Left renal pelvis (tissue), 4 donors: ENCODE data around the gene PDE4C. TPM values are rescaled to one million over a fixed set of nuclear protein-coding genes. Genes with fewer than 3 reads are reported as not detected.
"Not testable (repeated sequence)": the region's sequence is repeated elsewhere in the genome, so short reads cannot be mapped to it uniquely, and the experiment has no call there.

Experiments used
- DNase-seq, 4 donors: peaks; one replicate each; pipeline ENCODE4 v3.0.0-alpha.2; 2013; ENCODE audit warnings: low read depth in 4 of 4, low spot score in 3 of 4
- polyA plus RNA-seq, 4 donors: library from polyadenylated mRNA; unstranded; fragments of 120-200 nt; gene quantifications; one replicate each; pipeline ENCODE4 v1.2.1, GENCODE V29; 2013; ENCODE audit not compliant: insufficient read length in 4 of 4

PDE4C gene
- polyA plus RNA-seq, 4 donors: 0.25 to 1.4 (median 0.68) TPM

DNA sequence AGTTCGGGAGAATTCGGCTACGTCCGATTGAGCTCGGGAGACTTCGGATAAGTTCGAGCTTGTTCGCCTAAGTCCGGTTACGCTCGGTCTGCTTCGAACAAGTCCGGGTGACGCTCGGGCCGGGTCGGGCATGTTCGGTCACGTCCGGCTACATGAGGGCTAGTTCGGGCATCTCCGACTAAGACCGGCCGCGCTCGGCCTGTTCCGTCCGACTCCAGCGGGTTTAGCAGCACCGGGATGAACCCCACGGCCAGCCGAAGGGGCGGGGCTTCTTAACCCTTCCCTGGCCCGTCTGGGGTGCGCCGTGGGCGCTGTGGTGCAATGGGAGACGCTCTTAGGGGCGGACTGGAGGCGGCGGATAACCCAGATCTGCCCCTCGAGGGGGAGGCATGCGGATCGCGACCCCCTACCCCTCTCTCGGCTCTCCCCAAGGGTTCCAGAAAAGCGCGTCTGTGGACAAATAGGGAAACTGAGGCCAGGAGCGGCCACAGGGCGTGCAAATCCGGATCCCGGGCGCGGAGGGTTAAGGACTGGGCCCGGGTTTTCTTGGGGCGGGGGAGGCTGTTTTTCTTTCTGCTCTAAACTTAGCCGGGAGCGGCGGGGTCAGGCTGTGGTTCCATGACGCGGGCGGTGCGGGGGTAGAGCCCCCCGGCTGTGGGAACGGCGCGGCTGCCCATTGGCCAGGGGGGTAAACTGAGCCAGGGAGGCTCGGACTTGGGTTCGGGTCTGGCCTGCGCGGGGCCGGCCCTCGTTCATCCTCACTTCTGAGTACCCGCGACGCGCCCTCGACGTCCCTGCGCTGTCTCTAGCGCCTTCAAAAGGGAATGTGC lies 1.5 kb downstream of the PDE4C start:
- peak; percentile 89 to 93 (median 92) for DNase-seq

DNA sequence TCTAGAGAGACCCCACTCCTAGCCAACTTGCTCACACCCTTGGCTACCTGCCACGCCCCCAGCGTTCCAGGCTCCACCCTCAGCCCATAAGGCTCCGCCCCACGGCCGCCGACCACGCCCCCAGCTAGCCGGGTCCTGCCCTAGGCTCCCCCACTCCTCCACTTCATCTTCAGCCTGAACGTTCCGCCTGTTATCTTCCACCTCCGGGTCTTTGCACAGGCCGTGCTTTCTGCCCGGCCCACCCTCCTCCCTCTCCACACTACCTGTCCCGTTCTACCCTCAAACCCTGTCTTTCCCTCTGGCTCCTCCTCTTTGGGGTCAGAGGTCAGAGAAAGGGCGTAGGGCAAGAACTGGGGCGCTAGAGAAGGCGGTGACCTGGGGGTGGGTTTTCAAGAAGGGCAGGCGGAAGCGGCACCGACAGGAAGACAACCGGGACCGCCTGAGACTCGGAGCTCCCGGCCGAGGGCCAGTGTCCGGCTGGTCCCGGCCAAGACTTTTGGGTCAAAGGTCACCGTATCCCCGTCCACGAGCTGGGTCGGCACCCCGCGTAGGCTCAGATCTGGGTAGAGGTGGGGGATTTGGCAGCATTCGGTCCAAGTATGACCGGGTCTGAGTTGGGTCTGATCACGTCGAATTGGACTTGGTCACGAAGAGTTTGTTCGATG lies 2.2 kb downstream of the PDE4C start:
- no peak for DNase-seq

DNA sequence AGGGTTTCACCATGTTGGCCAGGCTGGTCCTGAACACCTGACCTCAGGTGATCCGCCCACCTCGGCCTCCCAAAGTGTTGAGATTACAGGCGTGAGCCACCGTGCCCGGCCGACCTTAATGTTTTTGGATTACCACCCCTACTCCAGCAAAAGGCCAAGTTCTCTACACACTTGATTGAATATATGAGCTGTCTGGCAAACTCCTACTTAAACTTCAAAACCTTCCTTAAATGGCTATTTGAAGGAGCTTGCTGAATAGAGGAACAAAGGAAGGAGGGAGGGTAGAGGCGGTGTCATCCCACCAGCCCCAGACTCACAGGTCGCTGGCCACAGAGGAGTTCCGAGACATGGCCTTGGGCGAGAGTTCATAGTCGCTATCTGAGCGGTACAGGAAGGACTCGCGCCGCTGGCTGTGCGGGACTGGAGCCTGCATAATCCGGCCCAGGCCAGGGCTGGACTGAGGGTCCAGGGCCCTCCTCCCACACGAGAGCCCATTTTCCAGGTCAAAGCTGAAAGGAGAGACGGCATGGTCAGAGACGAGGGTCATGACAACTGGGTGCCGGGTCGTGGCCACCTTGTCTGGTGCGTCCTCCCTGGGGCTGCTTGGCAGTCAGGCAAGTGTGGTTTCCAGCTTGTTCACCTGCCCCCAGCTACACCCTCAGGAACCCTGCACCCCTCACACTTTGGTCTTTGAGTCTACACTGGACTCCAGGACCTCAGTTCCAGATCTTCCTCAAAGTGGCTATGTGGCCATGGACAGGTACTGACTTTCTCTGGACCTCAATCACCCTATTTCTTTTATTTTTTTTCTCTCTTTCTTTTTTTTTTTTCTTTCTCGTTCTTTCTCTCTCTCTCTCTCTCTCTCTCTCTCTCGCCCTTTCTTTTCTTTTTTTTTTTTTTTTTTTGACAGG lies 4.2 kb downstream of the PDE4C start:
- no peak for DNase-seq

DNA sequence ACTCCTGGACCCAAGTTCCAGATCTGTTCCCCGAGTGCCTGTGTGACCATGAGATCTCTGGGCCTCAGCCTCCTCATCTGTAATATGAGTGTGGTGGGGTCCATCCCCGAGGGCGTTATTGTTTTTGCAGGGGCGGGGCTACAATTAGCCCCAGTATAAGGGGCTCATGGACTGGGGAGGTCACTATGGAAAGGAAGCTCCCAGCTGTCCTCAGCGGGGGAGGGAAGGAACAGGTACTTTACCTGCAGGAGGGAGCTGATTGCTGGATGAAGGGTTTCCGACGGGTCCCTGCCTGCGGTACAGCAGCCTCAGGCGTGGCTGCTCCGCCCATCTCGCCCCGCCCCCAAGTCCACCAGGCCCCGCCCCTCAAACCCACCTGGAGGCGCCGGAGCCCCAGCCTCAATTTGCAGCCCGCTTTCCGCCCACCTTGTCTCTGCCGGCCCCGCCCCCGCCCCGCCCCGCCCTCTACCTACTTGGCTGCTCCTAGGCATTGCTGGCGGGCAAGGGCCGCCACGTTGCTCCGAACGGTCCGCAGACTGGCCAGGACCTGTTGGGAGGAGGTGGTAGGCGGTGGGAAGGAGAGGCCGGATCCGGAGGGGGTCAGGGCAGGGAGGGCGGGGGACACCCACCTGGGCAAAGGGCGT lies 5.5 kb downstream of the PDE4C start:
- no peak for DNase-seq

DNA sequence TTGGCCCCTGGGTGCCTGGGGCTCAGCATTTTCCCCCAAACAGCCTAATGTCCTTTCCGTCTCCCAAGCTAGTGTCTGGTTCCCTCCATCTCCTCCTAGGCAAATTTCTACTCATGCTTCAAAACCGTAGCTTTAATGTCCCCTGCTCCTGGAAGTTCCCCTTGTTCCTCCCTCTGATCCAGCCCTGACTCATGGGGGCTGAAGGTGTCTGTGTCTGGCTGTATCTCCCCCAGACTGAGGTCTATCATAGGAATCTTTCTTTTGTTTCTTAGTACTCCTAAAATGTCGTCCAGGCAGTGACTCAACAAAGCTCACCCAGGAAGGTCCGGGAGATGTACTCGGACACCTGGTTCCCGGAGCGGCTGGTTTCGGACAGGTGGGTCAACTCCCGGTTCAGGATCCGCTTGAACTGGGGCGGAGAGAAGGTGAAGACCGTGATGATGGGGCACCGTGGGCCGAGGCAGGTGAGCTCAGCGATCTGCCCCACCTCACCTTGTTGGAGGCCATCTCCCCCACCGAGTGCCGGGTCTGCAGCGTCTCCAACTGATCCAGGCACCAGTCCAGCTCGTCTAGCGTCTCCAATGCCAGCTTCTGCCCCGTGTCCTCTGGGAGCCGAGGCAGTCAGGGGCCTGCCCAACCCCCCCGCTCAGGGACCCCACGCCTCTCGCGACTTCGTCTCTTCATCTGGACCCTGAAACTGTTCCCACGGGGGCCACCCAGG lies 6.2 kb downstream of the PDE4C start:
- no peak for DNase-seq

DNA sequence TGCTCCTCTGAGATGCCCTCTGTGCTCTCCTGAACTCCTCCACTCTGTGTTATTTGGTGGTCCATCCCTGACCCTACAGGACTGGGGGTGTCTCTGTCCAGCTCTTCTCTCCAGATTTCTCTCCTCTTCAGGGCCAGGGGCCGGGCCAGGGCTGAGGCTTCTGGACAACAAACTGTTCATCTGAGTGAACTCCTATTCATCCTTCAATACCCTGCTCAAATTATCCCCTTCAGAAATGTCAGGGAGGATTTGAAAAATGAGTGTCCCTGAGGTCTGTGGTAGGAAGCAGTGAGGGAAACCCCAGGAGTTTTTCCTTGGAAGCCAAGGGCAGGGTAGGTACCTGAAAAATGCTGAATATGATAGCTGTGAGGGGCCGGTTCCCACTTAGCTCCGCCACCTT lies 7.6 kb downstream of the PDE4C start:
- no peak for DNase-seq

DNA sequence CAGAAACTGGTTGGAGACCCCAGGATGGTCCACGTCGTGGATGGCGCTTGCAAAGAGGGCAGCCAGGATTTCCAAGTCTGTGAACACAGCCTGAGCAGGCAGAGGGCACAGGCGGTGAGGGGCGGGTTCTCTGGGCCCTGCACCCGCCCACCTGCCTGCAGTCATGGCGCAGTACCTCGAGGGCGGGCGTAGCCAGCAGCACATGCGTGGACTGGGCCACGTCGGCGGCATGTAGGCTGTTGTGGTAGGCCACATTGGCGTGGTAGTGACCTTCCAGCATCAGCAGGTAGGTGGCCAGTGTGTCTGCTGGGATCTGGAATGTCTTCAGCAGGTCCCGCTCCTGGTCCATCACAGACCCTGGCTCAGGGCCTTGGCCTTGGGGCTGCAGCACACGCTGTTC lies 8.1 kb downstream of the PDE4C start:
- DNase-seq: no peak

DNA sequence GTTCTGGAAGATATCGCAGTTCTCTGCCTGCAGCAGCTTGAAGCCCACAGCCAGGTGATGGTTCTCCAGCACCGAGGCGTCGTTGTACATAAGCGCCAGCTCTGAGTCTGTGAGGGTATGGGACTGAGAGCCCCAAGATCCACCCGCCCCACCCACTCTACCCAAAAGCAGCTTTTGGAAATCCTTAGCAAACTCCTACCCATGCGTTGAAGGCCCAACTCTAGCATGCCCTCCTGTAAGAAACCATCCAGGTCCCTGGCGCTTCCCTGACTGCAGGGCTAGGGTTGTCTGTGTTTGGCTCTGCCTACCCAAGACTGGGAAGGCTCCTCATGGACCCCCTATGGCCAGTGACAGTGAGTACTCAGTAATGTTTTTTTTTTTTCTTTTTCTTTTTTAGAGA lies 9.4 kb downstream of the PDE4C start:
- no peak for DNase-seq

DNA sequence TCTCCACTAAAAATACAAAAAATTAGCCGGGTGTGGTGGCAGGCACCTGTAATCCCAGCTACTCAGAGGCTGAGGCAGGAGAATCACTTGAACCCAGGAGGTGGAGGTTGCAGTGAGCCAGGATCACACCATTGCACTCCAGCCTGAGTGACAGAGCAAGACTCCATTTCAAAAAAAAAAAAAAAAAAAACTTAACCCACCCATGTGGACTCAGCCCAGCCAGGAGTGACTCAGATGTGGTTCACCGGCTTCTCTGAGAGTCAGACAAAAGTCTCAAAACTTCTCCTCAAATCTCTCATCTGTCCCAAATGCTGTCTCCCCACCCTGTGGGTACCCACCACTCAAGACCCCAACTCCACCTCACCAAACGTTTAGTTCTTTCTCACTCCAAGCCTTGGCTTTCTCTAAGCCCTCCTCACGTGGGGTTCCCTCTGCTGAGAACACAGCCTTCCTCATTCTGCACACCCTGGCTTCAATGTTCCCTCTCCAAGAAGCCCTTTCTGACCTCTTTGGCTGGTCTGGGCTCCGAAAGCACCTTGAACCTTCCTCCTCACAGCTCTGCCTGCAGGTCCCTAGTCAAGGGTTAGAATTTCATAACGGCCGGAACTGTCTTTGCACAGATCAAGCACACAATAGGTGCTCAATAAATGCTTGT lies 11.3 kb downstream of the PDE4C start:
- no peak for DNase-seq

DNA sequence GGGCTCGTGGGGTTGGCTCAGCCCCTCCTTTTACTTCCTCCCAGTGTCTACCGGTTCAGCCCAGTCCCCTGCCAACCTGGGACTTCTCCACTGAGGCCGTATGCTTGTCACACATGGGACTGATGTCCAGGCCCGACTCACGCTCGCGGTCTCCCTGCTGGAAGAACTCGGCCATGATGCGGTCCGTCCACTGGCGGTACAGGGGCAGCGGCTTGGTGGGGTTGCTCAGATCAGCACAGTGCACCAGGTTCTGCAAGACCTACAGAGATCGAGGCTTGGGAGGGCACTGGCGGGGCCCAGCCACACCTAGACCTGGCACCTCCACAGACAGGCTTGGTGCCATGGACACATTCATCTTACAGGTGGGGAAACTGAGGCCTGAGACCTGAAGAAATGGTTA lies 14.6 kb downstream of the PDE4C start:
- no peak for DNase-seq

DNA sequence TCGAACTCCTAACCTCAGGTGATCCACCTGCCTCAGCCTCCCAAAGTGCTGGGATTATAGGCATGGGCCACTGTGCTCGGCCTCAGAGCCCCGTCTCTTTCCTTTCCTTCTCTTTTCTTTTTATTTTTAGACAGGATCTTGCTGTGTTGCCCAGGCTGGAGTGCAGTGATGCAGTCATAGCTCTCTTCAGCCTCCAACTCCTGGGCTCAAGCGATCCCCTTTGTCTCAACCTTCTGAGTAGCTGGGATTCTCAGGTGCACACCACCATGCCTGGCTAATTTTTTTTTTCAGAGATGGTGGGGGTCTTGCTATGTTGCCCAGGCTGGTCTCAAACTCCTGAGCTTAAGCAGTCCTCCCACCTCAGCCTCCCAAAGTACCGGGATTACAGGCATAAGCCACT lies 16.3 kb downstream of the PDE4C start:
- not testable (repeated sequence) for DNase-seq

DNA sequence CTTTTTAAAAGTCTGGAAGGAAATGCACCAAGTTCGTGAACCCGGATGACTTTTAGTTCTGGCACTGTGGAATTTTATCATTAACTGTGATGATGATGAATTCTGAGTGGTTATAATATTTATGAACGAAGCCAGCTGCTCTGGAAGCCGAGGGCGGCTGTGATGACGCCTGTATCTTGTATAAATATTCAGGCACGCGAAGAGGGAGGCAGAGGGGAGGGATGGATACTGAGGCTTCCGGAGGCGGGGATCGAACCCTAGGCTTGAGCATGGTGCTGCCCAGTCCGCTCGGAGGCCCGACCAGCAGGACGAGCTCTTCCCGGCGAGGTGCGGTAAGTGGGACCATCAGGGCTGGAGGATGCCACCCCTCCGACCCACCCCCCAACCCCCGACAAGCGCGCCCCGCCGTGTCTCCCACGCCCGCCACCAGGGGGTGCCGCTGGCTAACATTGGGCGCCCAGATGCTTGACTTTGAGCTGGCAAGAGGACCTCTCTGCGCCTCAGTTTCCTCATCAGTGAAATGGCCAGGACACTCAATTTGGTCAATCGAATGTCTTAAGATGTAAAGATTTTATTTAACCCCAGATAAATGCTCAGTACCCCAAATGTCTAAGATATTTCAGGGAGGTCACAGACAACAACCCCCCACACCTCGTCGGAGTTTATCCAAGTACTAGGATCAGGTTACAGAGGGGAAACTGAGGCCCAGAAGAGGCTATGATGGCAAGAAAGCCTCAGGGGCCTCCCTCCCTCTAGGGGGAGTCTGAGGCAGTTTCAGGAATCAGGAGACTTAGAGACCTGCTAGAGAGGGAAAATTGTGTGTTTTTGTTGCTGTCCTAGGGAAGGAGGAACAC lies 17.9 kb downstream of the PDE4C start:
- no peak for DNase-seq

DNA sequence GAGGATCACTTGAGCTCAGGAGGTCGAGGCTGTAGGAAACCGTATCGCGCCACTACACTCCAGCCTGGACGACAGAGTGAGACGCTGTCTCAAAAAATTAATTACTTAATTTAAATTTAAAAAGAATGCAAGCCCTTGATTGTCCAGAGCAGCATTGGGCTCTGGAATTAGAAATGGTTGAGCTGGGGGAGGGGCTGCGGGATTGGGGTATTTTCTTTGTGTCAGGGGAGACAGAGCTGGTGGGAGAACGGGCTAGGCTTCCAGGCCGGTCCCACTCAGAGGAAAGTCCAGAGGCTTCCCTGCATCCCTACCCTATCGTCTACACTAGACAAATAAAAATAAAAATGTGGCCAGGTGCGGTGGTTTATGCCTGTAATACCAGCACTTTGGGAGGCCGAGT lies 20.2 kb downstream of the PDE4C start:
- DNase-seq: no peak

DNA sequence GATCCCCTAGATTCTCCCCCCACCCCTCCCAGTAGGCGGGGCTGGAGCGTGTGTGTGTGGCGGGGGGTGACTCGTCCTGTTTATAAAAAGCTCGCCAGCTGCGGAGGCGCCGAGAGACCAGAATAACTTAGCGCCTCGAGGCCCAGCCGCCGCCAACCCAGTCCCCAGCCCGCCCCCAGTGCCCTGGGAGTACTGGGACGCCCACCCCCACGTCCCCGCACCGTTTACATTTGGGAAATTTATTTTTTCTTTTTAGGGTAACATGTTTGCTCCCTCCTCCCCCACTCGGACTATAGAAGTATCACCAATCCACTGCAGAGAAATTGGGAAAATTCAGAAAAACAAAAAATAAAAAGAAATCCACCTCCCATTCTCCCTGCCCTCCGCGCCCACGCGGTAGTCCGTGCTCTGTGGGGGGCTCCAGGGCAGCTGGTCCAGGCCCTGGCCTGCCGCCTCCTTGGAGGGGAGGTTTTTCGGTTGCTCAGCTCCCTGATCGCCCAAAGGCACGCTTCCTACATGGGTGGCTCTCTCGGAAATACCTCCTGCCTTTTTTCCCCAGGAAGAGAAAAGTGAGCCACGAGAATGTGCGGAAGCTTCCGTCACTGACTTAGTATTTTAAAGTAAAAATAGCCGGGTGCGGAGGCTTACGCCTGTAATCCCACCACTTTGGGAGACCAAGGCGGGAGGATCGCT lies 20.9 kb downstream of the PDE4C start:
- DNase-seq: no peak

DNA sequence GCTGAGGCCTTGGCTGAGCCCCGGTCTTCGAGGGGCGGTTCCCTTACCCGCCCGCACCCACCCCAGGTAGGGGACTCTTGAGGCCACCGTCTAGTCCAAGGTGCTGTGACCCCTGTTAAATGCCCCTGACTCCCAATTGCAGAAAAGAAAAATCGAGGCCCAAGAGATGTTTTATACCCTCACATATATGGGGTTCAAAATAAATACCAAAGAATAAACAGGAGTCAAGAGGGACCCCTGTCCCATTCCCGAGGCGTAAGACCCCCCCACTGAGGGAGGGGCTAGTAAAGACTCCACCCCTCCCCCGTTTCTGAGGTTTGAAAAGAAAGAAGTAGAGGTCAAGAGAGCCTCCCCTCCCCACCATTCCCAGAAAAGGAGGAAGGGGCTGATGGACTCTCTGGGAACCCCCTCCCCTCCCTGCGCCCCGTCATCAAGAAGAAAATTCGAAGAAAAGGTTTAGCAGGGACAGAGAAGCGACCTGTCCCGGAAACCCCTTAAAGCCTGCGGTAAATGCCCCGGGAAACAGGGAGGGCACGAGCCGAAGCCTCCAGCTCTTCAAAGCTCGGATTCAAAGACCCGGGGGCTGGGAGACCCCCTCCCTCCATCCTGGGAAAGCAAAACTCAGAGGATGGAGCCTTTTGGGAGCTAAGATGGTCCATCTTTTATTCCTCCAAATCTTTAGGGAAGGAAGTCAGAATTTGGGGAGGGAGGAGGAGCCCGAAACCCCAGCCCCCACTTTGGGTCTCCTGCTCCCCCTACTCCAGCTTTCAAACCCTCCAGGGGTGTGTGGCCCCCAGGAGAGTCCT lies 21.6 kb downstream of the PDE4C start:
- DNase-seq: peak in 3 of 4 donors; percentile 75 to 84 (median 78)

DNA sequence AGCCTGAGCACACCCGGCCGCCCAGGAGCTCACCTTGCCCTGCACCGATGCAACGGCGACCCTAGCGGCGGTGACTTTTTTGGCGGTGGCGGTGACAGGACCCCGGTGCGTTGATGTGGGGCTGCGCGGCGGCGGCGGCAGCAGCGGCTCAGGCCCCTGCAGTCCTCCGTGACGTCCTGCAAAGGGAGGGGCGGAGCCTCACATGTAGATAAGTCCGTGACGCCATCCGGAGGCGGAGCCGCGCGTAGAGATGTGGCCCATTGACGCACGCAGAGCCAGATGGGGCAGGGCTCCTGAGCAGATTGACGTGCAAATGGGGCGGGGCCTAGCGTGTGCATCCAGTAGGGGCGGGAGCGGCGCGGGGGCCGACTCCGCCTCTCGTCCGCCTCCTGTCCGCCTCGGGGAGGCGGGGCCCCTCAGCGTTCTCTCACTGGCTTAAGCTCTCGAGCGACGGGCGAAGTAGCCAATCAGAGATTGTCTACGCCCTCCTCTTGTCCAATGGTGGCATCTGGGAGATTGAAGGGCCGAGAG lies 22.3 kb downstream of the PDE4C start, which contains the start of gene RAB3A:
Gene RAB3A (minus strand): TSS at position 180 of the 531 bp plus-strand sequence. CDS start 1,302 bp downstream, outside the sequence.
- peak; percentile 100 for DNase-seq

DNA sequence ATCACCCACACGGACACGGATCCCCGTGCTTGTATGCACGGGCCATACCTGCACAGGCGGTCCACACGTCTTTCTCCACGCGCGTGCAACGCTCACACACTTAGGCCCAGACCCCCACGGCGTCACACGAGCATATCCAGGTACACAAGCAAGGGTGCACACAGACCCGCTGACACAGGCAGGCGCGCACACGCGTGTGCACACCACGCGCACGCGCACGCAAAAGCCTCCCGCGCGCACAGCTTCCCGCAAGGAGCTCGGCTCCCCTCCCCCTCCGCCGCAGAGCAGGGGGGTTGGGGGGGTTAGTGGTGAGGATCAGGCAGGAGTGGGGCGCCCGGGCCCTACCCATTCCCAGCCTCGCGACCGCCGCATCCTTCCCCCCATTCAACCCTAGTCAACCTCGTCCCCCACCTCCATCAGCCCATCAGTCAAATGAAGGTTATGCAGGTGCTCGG lies 22.8 kb downstream of the PDE4C start:
- DNase-seq: no peak
